Activated T-cell treated with anti-CD3 and anti-CD28 coated beads, Interleukin-2, amount 50 U/mL, for 24 hours (primary cell): Measurements from ENCODE around the gene KLRD1.
"Not testable (repeated sequence)": the region's sequence is repeated elsewhere in the genome, so short reads cannot be mapped to it uniquely, and the experiment has no call there.

ENCODE experiments used
- DNase-seq: peaks from one replicate; pipeline ENCODE4 v3.0.0-alpha.2; 2020
- H3K27ac Mint-ChIP-seq: 2 replicates; pipeline ENCODE4 v1.8.0; 2020; ENCODE audit warnings: mild to moderate bottlenecking, mixed read lengths
- H3K27me3 Mint-ChIP-seq: 2 replicates; pipeline ENCODE4 v1.8.0; 2020; ENCODE audit warnings: mixed read lengths
- H3K36me3 Mint-ChIP-seq: 2 replicates; pipeline ENCODE4 v1.8.0; 2020; ENCODE audit warnings: low read depth, mixed read lengths
- H3K4me1 Mint-ChIP-seq: 2 replicates; pipeline ENCODE4 v1.8.0; 2020; ENCODE audit warnings: low read depth, mixed read lengths
- H3K4me3 Mint-ChIP-seq: 2 replicates; pipeline ENCODE4 v1.8.0; 2020; ENCODE audit warnings: mild to moderate bottlenecking, moderate library complexity, mixed read lengths
- H3K9me3 Mint-ChIP-seq: 2 replicates; pipeline ENCODE4 v1.8.0; 2020; ENCODE audit warnings: mixed read lengths

Gene KLRD1

DNA sequence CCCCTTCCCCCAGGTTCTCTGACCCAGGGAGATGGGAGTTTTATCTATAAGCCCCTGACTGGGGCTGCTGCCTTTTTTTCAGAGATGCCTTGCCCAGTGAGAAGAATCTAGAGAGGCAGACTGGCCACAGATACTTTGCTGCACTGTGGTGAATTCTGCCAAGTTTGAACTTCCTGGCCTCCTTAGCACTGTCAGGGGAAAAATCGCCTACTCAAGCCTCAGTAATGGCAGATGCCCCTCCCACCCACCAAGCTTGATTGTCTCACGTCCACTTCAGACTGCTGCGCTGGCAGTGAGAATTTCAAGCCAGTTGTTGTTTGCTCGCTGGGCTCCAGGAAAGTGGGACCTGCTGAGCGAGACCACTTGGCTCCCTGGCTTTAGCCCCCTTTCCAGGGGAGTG lies 50.5 kb downstream of the KLRD1 start:
- Mint-ChIP-seq H3K36me3 (peaks cover 31% of the 10 kb centered on the region), H3K4me3 (no peak overlapping the region), H3K27ac (no peak overlapping the region), H3K9me3 (no peaks in the 10 kb centered on the region), H3K27me3 (peaks cover 2% of the 10 kb centered on the region), H3K4me1 (peaks cover 17% of the 10 kb centered on the region)
- DNase-seq = no peak

DNA sequence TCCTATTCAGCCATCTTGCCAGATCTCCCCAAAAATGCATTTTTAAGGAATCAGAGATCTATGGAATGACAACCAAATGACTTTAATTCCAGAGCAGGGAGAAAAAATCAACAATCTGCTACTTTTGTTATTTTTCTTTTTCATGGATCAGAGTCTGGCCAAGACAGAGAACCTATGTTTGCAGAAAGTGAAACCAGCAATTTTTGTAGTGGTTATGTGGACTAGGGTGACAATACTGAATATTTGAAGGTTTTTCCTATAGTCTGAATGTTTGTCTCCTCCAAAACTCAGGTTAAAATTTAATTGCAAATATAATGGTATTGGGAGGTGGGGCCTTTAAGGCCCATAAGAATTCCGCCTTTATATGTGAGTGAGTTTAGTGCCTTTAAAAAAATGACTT lies 51.3 kb downstream of the KLRD1 start:
- H3K36me3 Mint-ChIP-seq = peaks cover 31% of the 10 kb centered on the region
- H3K4me3 Mint-ChIP-seq = no peak overlapping the region
- H3K27me3 Mint-ChIP-seq = no peaks in the 10 kb centered on the region
- no peak overlapping the region for H3K27ac Mint-ChIP-seq
- H3K4me1 Mint-ChIP-seq = peaks cover 17% of the 10 kb centered on the region
- DNase-seq = no peak
- H3K9me3 Mint-ChIP-seq = no peaks in the 10 kb centered on the region

- peak; percentile 31 for DNase-seq
- no peak overlapping the region for H3K27ac Mint-ChIP-seq
- peaks cover 17% of the 10 kb centered on the region for H3K4me1 Mint-ChIP-seq
- no peak overlapping the region for H3K4me3 Mint-ChIP-seq
- peaks cover 31% of the 10 kb centered on the region for H3K36me3 Mint-ChIP-seq
- H3K27me3 Mint-ChIP-seq = no peaks in the 10 kb centered on the region
- H3K9me3 Mint-ChIP-seq = no peaks in the 10 kb centered on the region
These were observed 53.4 kb downstream of the KLRD1 start for GRCh38 chr12:10361084-10361483.

DNA sequence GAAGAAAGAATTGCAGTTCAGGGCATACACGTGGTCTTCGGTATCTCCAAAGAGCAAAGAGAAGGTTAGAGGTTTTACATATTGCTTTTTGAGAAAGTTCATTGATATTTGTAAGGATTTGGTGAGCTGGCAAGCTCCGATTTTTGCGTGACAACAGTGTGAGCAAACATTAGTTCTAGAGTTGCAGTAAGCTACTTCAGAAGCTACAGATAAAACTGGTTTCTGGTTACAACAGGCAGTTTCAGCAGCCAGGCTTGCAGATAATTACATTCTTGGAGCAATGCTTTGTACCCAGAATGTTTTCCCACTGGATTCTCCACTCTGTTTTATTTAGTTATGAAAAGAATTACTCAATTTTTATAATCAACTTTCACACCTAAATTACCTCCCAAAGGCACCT lies 54.0 kb downstream of the KLRD1 start:
- Mint-ChIP-seq H3K36me3 (peaks cover 33% of the 10 kb centered on the region), H3K27me3 (no peaks in the 10 kb centered on the region), H3K4me3 (no peak overlapping the region), H3K9me3 (no peaks in the 10 kb centered on the region), H3K4me1 (peaks cover 17% of the 10 kb centered on the region), H3K27ac (no peak overlapping the region)
- DNase-seq = no peak

- peaks cover 18% of the 10 kb centered on the region for H3K4me1 Mint-ChIP-seq
- no peaks in the 10 kb centered on the region for H3K27me3 Mint-ChIP-seq
- no peak overlapping the region for H3K27ac Mint-ChIP-seq
- no peaks in the 10 kb centered on the region for H3K9me3 Mint-ChIP-seq
- peaks cover 36% of the 10 kb centered on the region for H3K36me3 Mint-ChIP-seq
- DNase-seq = no peak
- H3K4me3 Mint-ChIP-seq = no peak overlapping the region
These were observed 54.7 kb downstream of the KLRD1 start for GRCh38 chr12:10362325-10362724.

GRCh38 chr12:10362828-10363657 lies 55.4 kb downstream of the KLRD1 start:
- H3K27me3 Mint-ChIP-seq = no peaks in the 10 kb centered on the region
- H3K36me3 Mint-ChIP-seq = peaks cover 36% of the 10 kb centered on the region
- H3K27ac Mint-ChIP-seq = no peak overlapping the region
- DNase-seq = no peak
- peaks cover 24% of the 10 kb centered on the region for H3K4me1 Mint-ChIP-seq
- H3K9me3 Mint-ChIP-seq = peaks cover 4% of the 10 kb centered on the region
- no peak overlapping the region for H3K4me3 Mint-ChIP-seq

GRCh38 chr12:10363658-10363913 lies 55.9 kb downstream of the KLRD1 start:
- H3K27ac Mint-ChIP-seq = no peak overlapping the region
- peaks cover 7% of the 10 kb centered on the region for H3K9me3 Mint-ChIP-seq
- H3K27me3 Mint-ChIP-seq = no peaks in the 10 kb centered on the region
- DNase-seq = no peak
- H3K4me1 Mint-ChIP-seq = peaks cover 29% of the 10 kb centered on the region
- peaks cover 38% of the 10 kb centered on the region for H3K36me3 Mint-ChIP-seq
- no peak overlapping the region for H3K4me3 Mint-ChIP-seq

DNA sequence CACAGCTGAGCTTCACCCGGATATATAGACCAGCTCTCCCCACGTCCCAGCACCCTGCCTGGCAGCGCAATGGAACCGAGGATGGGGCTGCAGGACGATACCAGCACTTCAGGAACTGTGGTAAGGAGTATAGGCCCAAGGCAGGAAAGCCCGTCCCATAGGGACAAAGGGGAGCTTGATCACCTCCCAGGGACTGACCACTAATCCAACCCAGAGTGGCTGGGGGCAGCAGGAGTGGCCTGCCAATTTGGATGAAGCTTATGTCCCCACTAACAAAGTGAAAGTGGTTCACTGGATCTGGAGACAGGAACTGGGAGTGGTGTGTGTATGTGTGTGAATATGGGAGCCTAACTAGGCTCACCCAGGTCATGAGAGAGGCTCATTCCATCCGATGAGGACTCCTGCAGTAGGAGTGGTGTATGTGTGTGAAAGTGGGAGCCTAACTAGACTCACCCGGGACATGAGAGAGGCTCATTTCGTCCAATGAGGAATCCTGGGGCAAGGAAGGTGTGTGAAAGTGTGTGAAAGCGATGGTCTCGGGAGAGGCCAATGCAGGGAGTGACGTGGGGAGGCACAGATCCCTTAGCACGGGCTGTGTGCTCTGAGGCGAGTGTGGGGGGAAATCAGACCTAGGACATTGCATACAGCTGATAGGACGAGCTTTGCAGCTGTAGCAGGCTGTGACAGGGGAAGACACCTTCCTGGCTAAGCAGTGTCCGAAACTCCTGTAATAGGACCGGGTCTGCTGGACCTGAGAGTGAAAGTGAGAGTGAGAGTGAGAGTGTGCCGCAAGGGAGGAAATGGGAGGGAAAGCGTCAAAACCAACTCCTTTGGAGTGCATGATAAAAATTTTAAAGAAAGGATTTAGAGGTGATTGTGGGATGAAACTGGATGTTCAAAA lies 56.5 kb downstream of the KLRD1 start:
- Mint-ChIP-seq H3K9me3 (peaks cover 7% of the 10 kb centered on the region), H3K4me3 (no peak overlapping the region), H3K27me3 (no peaks in the 10 kb centered on the region), H3K36me3 (peaks cover 35% of the 10 kb centered on the region), H3K4me1 (peaks cover 31% of the 10 kb centered on the region), H3K27ac (no peak overlapping the region)
- DNase-seq = peak; percentile 60

GRCh38 chr12:10364815-10365622 lies 57.3 kb downstream of the KLRD1 start:
- H3K36me3 Mint-ChIP-seq = peaks cover 36% of the 10 kb centered on the region

DNA sequence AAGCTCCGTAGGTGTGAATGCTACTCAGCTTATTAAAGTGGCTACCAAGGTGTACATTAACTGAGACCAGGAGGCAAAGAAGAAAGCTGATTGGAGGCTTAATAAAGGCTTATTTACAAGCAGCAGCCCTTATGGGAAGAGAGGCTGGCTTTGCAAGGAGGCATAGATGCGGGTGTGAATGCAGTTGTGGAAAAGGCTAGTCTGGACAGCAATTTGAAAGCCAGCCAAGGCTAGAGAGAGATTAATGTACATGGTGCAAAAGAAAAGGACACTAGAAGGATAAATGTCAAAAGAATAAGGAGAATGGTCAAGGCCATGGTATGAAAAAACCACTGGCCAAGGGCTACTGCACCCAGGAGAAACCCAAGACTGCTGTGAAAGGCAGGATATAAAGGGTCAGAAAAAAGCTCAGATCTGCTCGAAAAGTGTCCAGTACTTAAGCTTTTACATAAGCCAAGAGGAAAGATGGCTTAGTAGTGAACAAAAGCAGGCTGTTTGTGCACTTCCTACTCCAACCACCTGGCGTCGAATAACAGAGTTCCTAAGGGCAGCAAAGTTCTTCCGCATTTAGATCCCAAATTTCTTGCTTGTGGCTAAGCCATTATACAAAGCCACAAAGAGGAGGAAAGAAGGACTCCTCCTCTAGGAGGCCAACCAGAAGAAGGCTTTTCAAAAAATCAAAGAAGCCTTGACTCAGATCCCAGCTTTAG lies 58.2 kb downstream of the KLRD1 start:
- Mint-ChIP-seq H3K36me3 (peaks cover 34% of the 10 kb centered on the region), H3K9me3 (peaks cover 7% of the 10 kb centered on the region), H3K27me3 (no peaks in the 10 kb centered on the region), H3K4me1 (peaks cover 38% of the 10 kb centered on the region), H3K27ac (no peak overlapping the region), H3K4me3 (no peak overlapping the region)
- DNase-seq = no peak

More at GRCh38 chr12:10364815-10365622, 57.3 kb downstream of the KLRD1 start:
- peaks cover 35% of the 10 kb centered on the region for H3K4me1 Mint-ChIP-seq
- H3K27ac Mint-ChIP-seq = no peak overlapping the region
- DNase-seq = peak; percentile 67
- no peaks in the 10 kb centered on the region for H3K27me3 Mint-ChIP-seq
- H3K4me3 Mint-ChIP-seq = no peak overlapping the region
- peaks cover 7% of the 10 kb centered on the region for H3K9me3 Mint-ChIP-seq

GRCh38 chr12:10366875-10367274 lies 59.2 kb downstream of the KLRD1 start:
- H3K27ac Mint-ChIP-seq = peak overlapping the region; percentile 32
- no peak for DNase-seq
- peaks cover 38% of the 10 kb centered on the region for H3K4me1 Mint-ChIP-seq
- peaks cover 7% of the 10 kb centered on the region for H3K9me3 Mint-ChIP-seq
- H3K4me3 Mint-ChIP-seq = no peak overlapping the region
- no peaks in the 10 kb centered on the region for H3K27me3 Mint-ChIP-seq
- H3K36me3 Mint-ChIP-seq = peaks cover 42% of the 10 kb centered on the region

DNA sequence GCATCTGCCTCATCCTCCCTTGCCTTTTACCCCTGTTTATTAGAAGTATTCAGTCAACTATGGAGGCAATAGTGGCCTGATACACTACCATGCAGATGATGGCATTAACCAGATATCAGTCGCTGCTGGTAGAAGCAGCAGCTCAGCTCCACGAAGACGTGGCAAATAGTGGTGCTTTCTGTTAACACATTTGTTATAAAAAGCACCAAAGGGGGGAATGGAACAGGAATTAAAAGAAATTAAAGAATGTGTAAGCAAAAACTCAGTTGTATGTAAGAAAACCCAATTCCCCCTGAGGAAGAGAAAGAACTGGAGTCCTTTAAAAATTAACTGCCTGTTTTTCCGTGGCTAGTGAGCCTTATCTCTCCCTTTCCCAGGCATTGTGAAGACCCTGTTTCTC lies 60.0 kb downstream of the KLRD1 start:
- Mint-ChIP-seq H3K4me1 (peaks cover 44% of the 10 kb centered on the region), H3K36me3 (peaks cover 45% of the 10 kb centered on the region), H3K27ac (peak overlapping the region; percentile 32)
- not testable (repeated sequence) for H3K27me3 Mint-ChIP-seq, DNase-seq, H3K9me3 Mint-ChIP-seq, H3K4me3 Mint-ChIP-seq

DNA sequence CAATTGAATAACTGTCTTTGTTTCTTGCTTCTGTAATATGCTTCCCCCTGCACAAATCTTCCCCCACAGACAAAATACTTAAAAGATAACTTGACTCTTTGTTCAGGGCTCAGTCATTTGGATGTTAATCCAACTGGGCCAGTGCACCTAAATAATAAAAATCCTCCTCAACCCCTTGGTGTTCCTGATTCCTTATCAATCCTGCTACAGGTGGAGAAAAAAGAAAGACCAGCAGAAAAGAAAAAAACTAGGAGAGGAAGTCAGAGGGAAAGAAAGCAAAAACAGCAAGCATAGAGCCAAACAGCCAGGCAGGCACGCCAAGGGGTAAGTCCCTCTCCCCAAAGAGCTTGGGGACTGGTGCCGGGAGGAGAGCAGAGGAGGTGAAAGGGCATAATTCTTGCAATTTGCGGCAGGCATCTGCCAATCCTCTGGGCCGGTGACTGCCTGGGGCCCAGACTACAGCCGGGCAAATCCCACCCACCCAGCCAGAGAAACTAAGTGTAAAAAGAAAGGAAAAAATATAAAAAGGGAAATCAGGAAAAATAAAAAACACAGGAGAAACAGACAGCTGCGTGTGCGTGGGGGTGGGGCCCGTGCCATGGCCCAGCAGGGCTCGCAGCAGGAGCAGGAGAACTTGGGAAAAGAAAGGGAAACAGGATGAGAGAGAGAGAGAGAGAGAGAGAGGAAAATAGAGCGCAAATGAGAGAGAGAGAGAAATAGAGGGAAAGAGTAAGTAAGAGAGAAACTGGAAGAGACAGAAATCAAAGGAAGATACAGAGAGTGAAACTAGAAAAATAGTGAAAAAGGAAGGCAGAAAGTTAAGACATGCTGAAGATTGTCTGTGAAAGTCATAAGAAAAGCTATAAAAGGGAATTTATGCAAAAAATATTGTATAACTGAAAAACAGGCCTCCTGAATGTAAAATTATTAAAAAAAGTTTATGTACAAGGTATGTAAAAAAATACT lies 60.8 kb downstream of the KLRD1 start:
- no peak for DNase-seq
- H3K27me3 Mint-ChIP-seq = no peaks in the 10 kb centered on the region

More for the DNA sequence above, 60.8 kb downstream of the KLRD1 start:
- peaks cover 7% of the 10 kb centered on the region for H3K9me3 Mint-ChIP-seq
- H3K4me3 Mint-ChIP-seq = peak overlapping the region; percentile 19
- H3K36me3 Mint-ChIP-seq = peaks cover 47% of the 10 kb centered on the region
- H3K4me1 Mint-ChIP-seq = peaks cover 48% of the 10 kb centered on the region
- peak overlapping the region; percentile 82 for H3K27ac Mint-ChIP-seq
